Breast epithelium (tissue), 3 donors: Measurements from ENCODE around the gene PTPN6.

Experiments used
- POLR2A ChIP-seq: fragments of 450-650 bp; IDR thresholded peaks from one replicate; pipeline ENCODE4 v1.6.1; 2016; ENCODE audit warnings: antibody characterized with exemption, mild to moderate bottlenecking, moderate library complexity
- POLR2AphosphoS5 ChIP-seq, 3 donors: sonication (generic); formaldehyde crosslinking; IDR thresholded peaks; one replicate each; pipeline ENCODE4 v1.6.1; 2017; ENCODE audit warnings: antibody characterized with exemption in 3 of 3
- TF ChIP-seq, protein P1 (sequence below), 3 donors: fragments of 450-650 bp; IDR thresholded peaks; one replicate each; pipeline ENCODE4 v1.5.1; 2016 to 2017; ENCODE audit warnings: antibody characterized with exemption in 3 of 3, mild to moderate bottlenecking in 3 of 3, moderate library complexity in 3 of 3

DNA sequence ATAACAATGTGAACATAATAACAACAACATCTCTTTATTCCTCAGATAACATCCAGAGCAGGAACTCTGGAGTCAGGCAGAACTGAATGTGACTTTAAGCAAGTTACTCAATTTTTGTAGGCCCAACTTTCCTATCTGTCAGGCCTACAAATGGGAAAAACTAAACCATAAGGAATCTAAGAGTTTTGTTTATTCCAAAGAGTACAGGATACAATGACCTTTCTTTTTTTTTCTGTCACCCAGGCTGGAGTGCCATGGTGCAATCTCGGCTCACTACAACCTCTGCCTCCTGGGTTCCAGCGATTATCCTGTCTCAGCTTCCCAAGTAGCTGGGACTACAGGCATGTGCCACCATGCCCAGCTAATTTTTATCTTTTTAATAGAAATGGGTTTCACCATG is 57.7 kb downstream of the PTPN6 start:
- TF ChIP-seq, protein P1, sequence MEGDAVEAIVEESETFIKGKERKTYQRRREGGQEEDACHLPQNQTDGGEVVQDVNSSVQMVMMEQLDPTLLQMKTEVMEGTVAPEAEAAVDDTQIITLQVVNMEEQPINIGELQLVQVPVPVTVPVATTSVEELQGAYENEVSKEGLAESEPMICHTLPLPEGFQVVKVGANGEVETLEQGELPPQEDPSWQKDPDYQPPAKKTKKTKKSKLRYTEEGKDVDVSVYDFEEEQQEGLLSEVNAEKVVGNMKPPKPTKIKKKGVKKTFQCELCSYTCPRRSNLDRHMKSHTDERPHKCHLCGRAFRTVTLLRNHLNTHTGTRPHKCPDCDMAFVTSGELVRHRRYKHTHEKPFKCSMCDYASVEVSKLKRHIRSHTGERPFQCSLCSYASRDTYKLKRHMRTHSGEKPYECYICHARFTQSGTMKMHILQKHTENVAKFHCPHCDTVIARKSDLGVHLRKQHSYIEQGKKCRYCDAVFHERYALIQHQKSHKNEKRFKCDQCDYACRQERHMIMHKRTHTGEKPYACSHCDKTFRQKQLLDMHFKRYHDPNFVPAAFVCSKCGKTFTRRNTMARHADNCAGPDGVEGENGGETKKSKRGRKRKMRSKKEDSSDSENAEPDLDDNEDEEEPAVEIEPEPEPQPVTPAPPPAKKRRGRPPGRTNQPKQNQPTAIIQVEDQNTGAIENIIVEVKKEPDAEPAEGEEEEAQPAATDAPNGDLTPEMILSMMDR (IDR thresholded peaks at IDR 0.05), result no peak
- TF ChIP-seq POLR2AphosphoS5 (IDR thresholded peaks at IDR 0.05) (no peak), POLR2A (no peak)
